SK-N-SH (cell line): Measurements from ENCODE around the gene RER1. TPM values are rescaled to one million over a fixed set of nuclear protein-coding genes. Genes with fewer than 3 reads are reported as not detected.

Source experiments
- CTCF ChIA-PET: fragments of 300-600, 350-600 bp; formaldehyde crosslinking; extraction: SDS; loops from one replicate; lab custom pipeline; 2021; lab: Yijun Ruan, JAX
- POLR2A ChIA-PET: fragments of 350-600 bp; sonication (Branson Sonifier 250); formaldehyde crosslinking; extraction: SDS; loops from one replicate; lab custom pipeline; 2020; ENCODE audit warnings: antibody characterized with exemption, inconsistent platforms; lab: Yijun Ruan, JAX
- DNase-seq: peaks from one replicate; pipeline ENCODE4 v3.0.0; 2012
- H2AFZ ChIP-seq: fragments of 200-600 bp; sonication (generic); 2 replicates; pipeline ENCODE4 v1.8.1; 2016; ENCODE audit warnings: antibody characterized with exemption, mild to moderate bottlenecking, low read depth
- H3F3A ChIP-seq: fragments of 200-600 bp; sonication (generic); replicated peaks from 2 replicates; pipeline ENCODE3; 2016; ENCODE audit warnings: antibody characterized with exemption, mild to moderate bottlenecking; ENCODE audit not compliant: insufficient read depth
- H3K27ac ChIP-seq, 2 experiments: fragments of 200-500 bp in 1 of 2; fragments of 200-600 bp in 1 of 2; sonication (Bioruptor generic) in 1 of 2; sonication (generic), shearing (Covaris generic) in 1 of 2; 2 replicates each; pipeline versions ENCODE4 v1.5.1 to v1.6.1; 2014 to 2016; ENCODE audit warnings: low read depth in 2 of 2, inconsistent platforms in 1 of 2, low read length in 1 of 2, mild to moderate bottlenecking in 1 of 2, mixed read lengths in 1 of 2
- H3K27me3 ChIP-seq: fragments of 200-600 bp; sonication (generic), shearing (Covaris generic); 2 replicates; pipeline ENCODE4 v1.6.1; 2016; ENCODE audit warnings: mixed run types; ENCODE audit not compliant: insufficient read depth
- H3K36me3 ChIP-seq, 2 experiments: fragments of 200-500 bp in 1 of 2; fragments of 200-600 bp in 1 of 2; sonication (Bioruptor generic) in 1 of 2; sonication (generic) in 1 of 2; replicated peaks in 1 of 2; 2 replicates each; pipeline versions ENCODE3 to v1.5.1; 2014 to 2016; ENCODE audit warnings: low read length in 1 of 2, mild to moderate bottlenecking in 1 of 2; ENCODE audit not compliant: insufficient read depth in 2 of 2, control insufficient read depth in 1 of 2
- H3K4me1 ChIP-seq, 2 experiments: fragments of 200-500 bp in 1 of 2; fragments of 200-600 bp in 1 of 2; sonication (Bioruptor generic) in 1 of 2; sonication (generic), shearing (Covaris generic) in 1 of 2; 2 replicates each; pipeline versions ENCODE4 v1.5.1 to v1.6.1; 2014 to 2016; ENCODE audit warnings: low read depth in 1 of 2, low read length in 1 of 2, mixed run types in 1 of 2; ENCODE audit not compliant: insufficient read depth in 2 of 2, control insufficient read depth in 1 of 2
- H3K4me2 ChIP-seq: fragments of 200-600 bp; sonication (generic), shearing (Covaris generic); 2 replicates; pipeline ENCODE4 v1.6.1; 2017; ENCODE audit warnings: mixed run types
- H3K4me3 ChIP-seq, 2 experiments: fragments of 200-500 bp in 1 of 2; fragments of 200-600 bp in 1 of 2; sonication (Bioruptor generic) in 1 of 2; sonication (generic), shearing (Covaris generic) in 1 of 2; 2 replicates each; pipeline versions ENCODE4 v1.5.1 to v1.8.1; 2014 to 2016; ENCODE audit warnings: low read depth in 2 of 2, inconsistent platforms in 1 of 2, low read length in 1 of 2, mild to moderate bottlenecking in 1 of 2, mixed read lengths in 1 of 2, moderate library complexity in 1 of 2
- H3K79me2 ChIP-seq: fragments of 200-600 bp; sonication (generic); 2 replicates; pipeline ENCODE4 v1.8.1; 2017; ENCODE audit warnings: mild to moderate bottlenecking; ENCODE audit not compliant: insufficient read depth
- H3K9ac ChIP-seq: fragments of 200-600 bp; sonication (generic); 2 replicates; pipeline ENCODE4 v1.6.1; 2017; ENCODE audit warnings: mixed run types
- H3K9me2 ChIP-seq: fragments of 200-600 bp; sonication (generic); 2 replicates; pipeline ENCODE4 v1.6.1; 2017; ENCODE audit warnings: mixed run types
- H3K9me3 ChIP-seq: fragments of 200-600 bp; sonication (generic); 2 replicates; pipeline ENCODE4 v1.6.1; 2017; ENCODE audit warnings: mixed run types, mild to moderate bottlenecking, moderate library complexity
- H4K20me1 ChIP-seq: fragments of 200-600 bp; sonication (generic); 2 replicates; pipeline ENCODE4 v1.6.1; 2017; ENCODE audit warnings: mild to moderate bottlenecking, mixed run types; ENCODE audit not compliant: insufficient read depth
- CHD2 ChIP-seq: fragments of 150-350 bp; IDR thresholded peaks from 2 replicates; pipeline ENCODE4 v1.6.1; 2018; ENCODE audit warnings: low read length; ENCODE audit not compliant: partially characterized antibody
- EP300 ChIP-seq, 2 experiments: IDR thresholded peaks; 2 replicates each; pipeline versions ENCODE4 v1.4.0 to v1.6.1; 2012; ENCODE audit warnings: borderline replicate concordance in 1 of 2, low read depth in 1 of 2, low read length in 1 of 2
- FOXJ3 ChIP-seq: sonication (generic); formaldehyde crosslinking; IDR thresholded peaks from 2 replicates; pipeline ENCODE4 v1.5.1; 2020; ENCODE audit warnings: mild to moderate bottlenecking, missing genetic modification reagents
- FOXM1 ChIP-seq: IDR thresholded peaks from 2 replicates; pipeline ENCODE4 v1.4.0; 2012; ENCODE audit warnings: low read depth, mild to moderate bottlenecking
- GATA2 ChIP-seq: sonication (generic); formaldehyde crosslinking; IDR thresholded peaks from 2 replicates; pipeline ENCODE4 v1.5.0; 2020; ENCODE audit warnings: mild to moderate bottlenecking, missing genetic modification reagents
- MEF2A ChIP-seq: IDR thresholded peaks from 2 replicates; pipeline ENCODE4 v1.4.0; 2012; ENCODE audit warnings: low read depth, borderline replicate concordance
- NFIC ChIP-seq: IDR thresholded peaks from 2 replicates; pipeline ENCODE4 v1.4.0; 2012; ENCODE audit warnings: borderline replicate concordance
- RCOR1 ChIP-seq: fragments of 150-350 bp; IDR thresholded peaks from 2 replicates; pipeline ENCODE4 v1.6.1; 2017; ENCODE audit warnings: antibody characterized with exemption, low read length
- RFX5 ChIP-seq: IDR thresholded peaks from 2 replicates; pipeline ENCODE4 v1.6.1; 2012; ENCODE audit warnings: mild to moderate bottlenecking, improper control_type of control experiment, low read length
- TAF1 ChIP-seq: IDR thresholded peaks from 2 replicates; pipeline ENCODE4 v1.6.1; 2012; ENCODE audit warnings: low read depth, mild to moderate bottlenecking, low read length, moderate library complexity, borderline replicate concordance
- TCF12 ChIP-seq: IDR thresholded peaks from 2 replicates; pipeline ENCODE4 v1.4.0; 2012
- TEAD4 ChIP-seq: IDR thresholded peaks from 2 replicates; pipeline ENCODE4 v1.4.0; 2012; ENCODE audit warnings: mild to moderate bottlenecking, borderline replicate concordance; ENCODE audit not compliant: insufficient read depth
- WGBS: methylation state at CpG from one replicate; pipeline ENCODE4 v1.1.6; 2017; ENCODE audit warnings: low lambda C conversion rate; 5-methylcytosine and 5-hydroxymethylcytosine counted together
- polyA plus RNA-seq, 3 experiments: library from polyadenylated mRNA; depleted of rRNA; stranded (reverse); fragments of >200 nt; gene quantifications; 2 replicates each; pipeline ENCODE4 v1.2.3, GENCODE V29; 2012
- TF ChIP-seq, protein P1 (sequence below): fragments of 150-350 bp; IDR thresholded peaks from 2 replicates; pipeline ENCODE4 v1.6.1; 2016; ENCODE audit warnings: mild to moderate bottlenecking, low read depth, low read length
- TF ChIP-seq, protein P2 (sequence below): fragments of 200-600 bp; sonication (generic); IDR thresholded peaks from 2 replicates; pipeline ENCODE4 v1.6.1; 2017; ENCODE audit warnings: antibody characterized with exemption, mild to moderate bottlenecking, moderate library complexity
- TF ChIP-seq, protein P3 (sequence below): IDR thresholded peaks from 2 replicates; pipeline ENCODE4 v1.4.0; 2012; ENCODE audit warnings: low read depth, borderline replicate concordance

Gene RER1
- polyA plus RNA-seq, 1 of the 3 experiments (the other 2 are of a cell fraction) = 181 TPM

DNA sequence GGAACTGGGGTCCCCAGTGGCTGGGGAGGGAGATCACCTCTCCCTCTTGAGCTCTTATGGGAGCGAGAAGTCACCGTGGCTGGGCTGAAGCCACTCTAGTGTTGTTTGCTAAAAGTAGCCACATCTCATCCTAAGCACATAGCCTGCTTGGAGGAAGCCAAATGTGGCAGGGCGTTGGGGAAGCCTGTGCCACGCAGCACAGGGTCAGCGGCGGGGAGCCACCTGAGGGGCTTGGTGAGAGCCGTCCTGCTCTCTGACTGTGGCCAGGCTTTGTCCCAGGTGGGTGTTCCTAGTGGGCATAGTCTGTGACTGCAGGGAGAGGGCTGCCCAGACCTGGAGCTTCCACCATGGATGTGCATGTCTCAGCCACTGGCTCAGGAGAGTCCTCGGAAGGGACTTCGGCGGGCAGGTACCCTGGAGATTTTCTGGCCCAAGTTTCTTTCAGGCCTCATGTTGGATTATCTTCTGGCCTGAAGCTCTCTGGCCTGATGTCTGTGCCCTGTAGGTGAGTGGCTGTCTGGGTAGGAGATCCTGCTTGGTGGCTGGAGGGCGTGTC is 39.2 kb upstream of the RER1 start:
- no peaks in the 10 kb centered on the region for H3K27me3 ChIP-seq
- no peaks in the 10 kb centered on the region for H3K9me2 ChIP-seq
- H3K36me3 ChIP-seq = no peaks in the 10 kb centered on the region
- no peaks in the 10 kb centered on the region for H3F3A ChIP-seq
- WGBS = 92% methylated on average over 2 of the region's 11 CpGs
- H3K79me2 ChIP-seq = no peaks in the 10 kb centered on the region
- H3K27ac ChIP-seq = no peak overlapping the region
- H3K4me2 ChIP-seq = no peak overlapping the region
- TF ChIP-seq CHD2 (no peak), EP300 (IDR thresholded peaks at IDR 0.05; ENCODE audit: borderline replicate concordance in 1 of 2, low read depth in 1 of 2, low read length in 1 of 2) (no peak), FOXJ3 (CRISPR knock-in tag) (no peak), RFX5 (no peak), MEF2A (no peak), NFIC (no peak), TAF1 (no peak), TCF12 (no peak), TEAD4 (no peak), FOXM1 (no peak), GATA2 (no peak), RCOR1 (no peak)
- TF ChIP-seq, protein P1, sequence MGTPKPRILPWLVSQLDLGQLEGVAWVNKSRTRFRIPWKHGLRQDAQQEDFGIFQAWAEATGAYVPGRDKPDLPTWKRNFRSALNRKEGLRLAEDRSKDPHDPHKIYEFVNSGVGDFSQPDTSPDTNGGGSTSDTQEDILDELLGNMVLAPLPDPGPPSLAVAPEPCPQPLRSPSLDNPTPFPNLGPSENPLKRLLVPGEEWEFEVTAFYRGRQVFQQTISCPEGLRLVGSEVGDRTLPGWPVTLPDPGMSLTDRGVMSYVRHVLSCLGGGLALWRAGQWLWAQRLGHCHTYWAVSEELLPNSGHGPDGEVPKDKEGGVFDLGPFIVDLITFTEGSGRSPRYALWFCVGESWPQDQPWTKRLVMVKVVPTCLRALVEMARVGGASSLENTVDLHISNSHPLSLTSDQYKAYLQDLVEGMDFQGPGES = no peak
- TF ChIP-seq, protein P2, sequence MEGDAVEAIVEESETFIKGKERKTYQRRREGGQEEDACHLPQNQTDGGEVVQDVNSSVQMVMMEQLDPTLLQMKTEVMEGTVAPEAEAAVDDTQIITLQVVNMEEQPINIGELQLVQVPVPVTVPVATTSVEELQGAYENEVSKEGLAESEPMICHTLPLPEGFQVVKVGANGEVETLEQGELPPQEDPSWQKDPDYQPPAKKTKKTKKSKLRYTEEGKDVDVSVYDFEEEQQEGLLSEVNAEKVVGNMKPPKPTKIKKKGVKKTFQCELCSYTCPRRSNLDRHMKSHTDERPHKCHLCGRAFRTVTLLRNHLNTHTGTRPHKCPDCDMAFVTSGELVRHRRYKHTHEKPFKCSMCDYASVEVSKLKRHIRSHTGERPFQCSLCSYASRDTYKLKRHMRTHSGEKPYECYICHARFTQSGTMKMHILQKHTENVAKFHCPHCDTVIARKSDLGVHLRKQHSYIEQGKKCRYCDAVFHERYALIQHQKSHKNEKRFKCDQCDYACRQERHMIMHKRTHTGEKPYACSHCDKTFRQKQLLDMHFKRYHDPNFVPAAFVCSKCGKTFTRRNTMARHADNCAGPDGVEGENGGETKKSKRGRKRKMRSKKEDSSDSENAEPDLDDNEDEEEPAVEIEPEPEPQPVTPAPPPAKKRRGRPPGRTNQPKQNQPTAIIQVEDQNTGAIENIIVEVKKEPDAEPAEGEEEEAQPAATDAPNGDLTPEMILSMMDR = no peak
- TF ChIP-seq, protein P3, sequence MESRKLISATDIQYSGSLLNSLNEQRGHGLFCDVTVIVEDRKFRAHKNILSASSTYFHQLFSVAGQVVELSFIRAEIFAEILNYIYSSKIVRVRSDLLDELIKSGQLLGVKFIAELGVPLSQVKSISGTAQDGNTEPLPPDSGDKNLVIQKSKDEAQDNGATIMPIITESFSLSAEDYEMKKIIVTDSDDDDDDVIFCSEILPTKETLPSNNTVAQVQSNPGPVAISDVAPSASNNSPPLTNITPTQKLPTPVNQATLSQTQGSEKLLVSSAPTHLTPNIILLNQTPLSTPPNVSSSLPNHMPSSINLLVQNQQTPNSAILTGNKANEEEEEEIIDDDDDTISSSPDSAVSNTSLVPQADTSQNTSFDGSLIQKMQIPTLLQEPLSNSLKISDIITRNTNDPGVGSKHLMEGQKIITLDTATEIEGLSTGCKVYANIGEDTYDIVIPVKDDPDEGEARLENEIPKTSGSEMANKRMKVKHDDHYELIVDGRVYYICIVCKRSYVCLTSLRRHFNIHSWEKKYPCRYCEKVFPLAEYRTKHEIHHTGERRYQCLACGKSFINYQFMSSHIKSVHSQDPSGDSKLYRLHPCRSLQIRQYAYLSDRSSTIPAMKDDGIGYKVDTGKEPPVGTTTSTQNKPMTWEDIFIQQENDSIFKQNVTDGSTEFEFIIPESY = no peak
- TF ChIP-seq, all 33 proteins: peak for 0
- Histone ChIP-seq H3K4me3 (no peak overlapping the region), H3K9ac (no peak overlapping the region), H4K20me1 (no peaks in the 10 kb centered on the region), H3K9me3 (no peaks in the 10 kb centered on the region), H3K4me1 (no peaks in the 10 kb centered on the region; a peak in 1 of 4 replicates), H2AFZ (no peak overlapping the region)
- ChIA-PET CTCF (interaction anchor here (0.9 to 2.1 kb wide), 3 partner anchors 29 to 157 kb away, joined by 3 to 10 read pairs (median 3); no protein-coding TSS in a partner anchor), POLR2A (no interaction called here)
- DNase-seq = no peak
